ENCODE measurements around the gene EPS8. TPM values are rescaled to one million over a fixed set of nuclear protein-coding genes. Genes with fewer than 3 reads are reported as not detected.

Gene EPS8
- total RNA-seq, 1 donor from 2014 or later, result 31.7 TPM

DNA sequence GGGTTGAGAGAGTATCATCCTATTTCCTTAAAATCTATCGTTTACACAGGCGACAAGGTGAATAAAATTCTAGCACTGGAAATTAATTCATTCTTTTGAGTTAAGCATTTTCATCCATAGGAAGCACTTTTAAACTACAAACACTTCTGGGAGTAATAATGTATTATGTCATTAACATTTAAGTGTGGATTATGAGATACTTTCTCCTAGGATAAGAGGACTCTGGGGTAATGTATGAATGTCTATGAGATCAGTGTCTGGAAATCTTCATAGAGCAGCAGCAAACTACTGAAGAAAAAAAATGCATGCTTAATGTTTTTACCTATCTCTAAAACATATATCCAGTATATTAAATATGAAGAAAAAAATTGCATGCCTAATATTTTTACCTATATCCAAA, 86.9 kb downstream of the EPS8 start:
- H3K4me3 Mint-ChIP-seq, result no peak overlapping the region
- DNase-seq (ENCODE audit: extremely low spot score, unreplicated experiment), result no peak
- H3K27me3 Mint-ChIP-seq, result no peaks in the 10 kb centered on the region
- peaks cover 5% of the 10 kb centered on the region for H3K36me3 Mint-ChIP-seq
- TF ChIP-seq CTCF (conservative IDR thresholded peaks at IDR 0.05), result no peak
- H3K9me3 Mint-ChIP-seq, result no peaks in the 10 kb centered on the region
- peaks cover 10% of the 10 kb centered on the region for H3K4me1 Mint-ChIP-seq (ENCODE audit: unreplicated experiment)
- no peak overlapping the region for H3K27ac Mint-ChIP-seq

- Mint-ChIP-seq H3K27me3 (no peaks in the 10 kb centered on the region), H3K36me3 (peaks cover 10% of the 10 kb centered on the region), H3K4me3 (no peak overlapping the region), H3K4me1 (ENCODE audit: unreplicated experiment) (peaks cover 10% of the 10 kb centered on the region), H3K9me3 (no peaks in the 10 kb centered on the region), H3K27ac (peak overlapping the region; percentile 11)
- TF ChIP-seq CTCF (conservative IDR thresholded peaks at IDR 0.05), result no peak
- DNase-seq (ENCODE audit: extremely low spot score, unreplicated experiment), result no peak
These were observed 87.5 kb downstream of the EPS8 start for GRCh38 chr12:15701631-15702156.

- Mint-ChIP-seq H3K36me3 (peaks cover 11% of the 10 kb centered on the region), H3K27ac (peak overlapping the region; percentile 11), H3K27me3 (no peaks in the 10 kb centered on the region), H3K4me3 (no peak overlapping the region), H3K4me1 (ENCODE audit: unreplicated experiment) (peaks cover 10% of the 10 kb centered on the region), H3K9me3 (no peaks in the 10 kb centered on the region)
- TF ChIP-seq CTCF (conservative IDR thresholded peaks at IDR 0.05), result no peak
- DNase-seq (ENCODE audit: extremely low spot score, unreplicated experiment), result no peak
These were observed 88.0 kb downstream of the EPS8 start for GRCh38 chr12:15701206-15701605.

DNA sequence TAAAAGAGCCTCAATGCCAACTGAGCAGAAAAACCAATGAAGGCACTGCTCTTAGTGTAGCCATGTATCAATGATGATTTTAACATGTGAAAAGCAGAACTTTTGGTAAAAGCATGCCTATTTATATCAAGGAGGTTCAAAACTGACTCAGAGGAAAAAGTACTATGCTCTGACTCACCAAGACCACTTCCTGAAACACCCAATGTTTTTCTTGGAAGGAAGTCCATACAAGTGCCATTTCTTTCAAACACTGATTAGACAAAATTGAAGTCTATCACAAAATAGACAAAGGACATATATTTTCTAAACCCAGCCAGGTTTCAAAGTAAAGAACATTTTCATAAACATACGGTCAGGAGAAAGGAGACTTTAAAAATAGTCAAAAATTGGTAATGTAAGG, 88.6 kb downstream of the EPS8 start:
- no peaks in the 10 kb centered on the region for H3K9me3 Mint-ChIP-seq
- H3K27ac Mint-ChIP-seq, result peak overlapping the region; percentile 0

DNA sequence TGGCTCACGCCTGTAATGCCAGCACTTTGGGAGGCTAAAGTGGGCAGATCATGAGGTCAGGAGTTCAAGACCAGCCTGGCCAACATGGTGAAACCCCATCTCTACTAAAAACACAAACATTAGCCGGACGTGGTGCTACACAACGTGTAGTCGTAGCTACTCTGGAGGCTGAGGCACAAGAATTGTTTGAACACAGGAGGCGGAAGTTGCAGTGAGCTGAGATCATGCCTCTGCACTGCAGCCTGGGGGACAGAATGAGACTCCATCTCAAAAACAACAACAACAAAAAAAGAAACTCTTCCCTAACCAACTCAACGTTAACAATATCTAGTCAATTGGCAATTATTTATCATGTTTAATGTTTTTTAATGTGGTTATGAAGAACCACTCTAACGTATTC, 89.3 kb downstream of the EPS8 start:
- no peak overlapping the region for H3K27ac Mint-ChIP-seq

More for the DNA sequence above, 88.6 kb downstream of the EPS8 start:
- Mint-ChIP-seq H3K27me3 (no peaks in the 10 kb centered on the region), H3K36me3 (peaks cover 11% of the 10 kb centered on the region), H3K4me1 (ENCODE audit: unreplicated experiment) (peaks cover 10% of the 10 kb centered on the region), H3K4me3 (no peak overlapping the region)
- no peak for TF ChIP-seq CTCF (conservative IDR thresholded peaks at IDR 0.05)
- DNase-seq (ENCODE audit: extremely low spot score, unreplicated experiment), result no peak

More for the DNA sequence above, 89.3 kb downstream of the EPS8 start:
- H3K9me3 Mint-ChIP-seq, result no peaks in the 10 kb centered on the region
- TF ChIP-seq CTCF (conservative IDR thresholded peaks at IDR 0.05), result no peak
- no peak for DNase-seq (ENCODE audit: extremely low spot score, unreplicated experiment)
- no peaks in the 10 kb centered on the region for H3K27me3 Mint-ChIP-seq
- no peak overlapping the region for H3K4me3 Mint-ChIP-seq
- H3K36me3 Mint-ChIP-seq, result peaks cover 11% of the 10 kb centered on the region
- H3K4me1 Mint-ChIP-seq (ENCODE audit: unreplicated experiment), result peaks cover 10% of the 10 kb centered on the region

All from type B pancreatic cell (in vitro differentiated cells).